ENCODE data around the gene MAOA.

DNA sequence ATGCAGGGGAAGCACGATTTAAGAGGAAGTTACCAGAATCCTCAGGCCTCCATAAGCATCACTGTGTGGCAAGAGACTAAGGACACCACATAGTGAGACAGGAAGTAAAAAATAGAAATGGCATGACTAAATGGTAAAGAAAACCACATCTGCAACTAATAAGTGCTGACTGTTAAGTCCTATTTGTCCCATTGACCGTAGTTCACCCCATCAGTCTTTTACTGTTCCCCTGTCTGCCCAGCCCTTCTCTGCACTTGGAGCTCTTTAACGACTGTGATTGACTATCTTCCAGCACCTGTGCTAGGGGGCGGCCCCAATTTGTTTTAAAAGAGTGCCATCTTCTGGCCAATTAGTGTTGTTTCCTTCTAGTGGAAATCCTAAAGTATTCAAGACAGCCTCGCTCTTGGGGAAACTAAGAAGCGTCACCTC is 94.2 kb downstream of the MAOA start:
- TF ChIP-seq HDAC2 (IDR thresholded peaks at IDR 0.05) = no peak
- no peak for TF ChIP-seq CHD2 (IDR thresholded peaks at IDR 0.05; ENCODE audit: low read length, partially characterized antibody)
- TF ChIP-seq, protein P1, sequence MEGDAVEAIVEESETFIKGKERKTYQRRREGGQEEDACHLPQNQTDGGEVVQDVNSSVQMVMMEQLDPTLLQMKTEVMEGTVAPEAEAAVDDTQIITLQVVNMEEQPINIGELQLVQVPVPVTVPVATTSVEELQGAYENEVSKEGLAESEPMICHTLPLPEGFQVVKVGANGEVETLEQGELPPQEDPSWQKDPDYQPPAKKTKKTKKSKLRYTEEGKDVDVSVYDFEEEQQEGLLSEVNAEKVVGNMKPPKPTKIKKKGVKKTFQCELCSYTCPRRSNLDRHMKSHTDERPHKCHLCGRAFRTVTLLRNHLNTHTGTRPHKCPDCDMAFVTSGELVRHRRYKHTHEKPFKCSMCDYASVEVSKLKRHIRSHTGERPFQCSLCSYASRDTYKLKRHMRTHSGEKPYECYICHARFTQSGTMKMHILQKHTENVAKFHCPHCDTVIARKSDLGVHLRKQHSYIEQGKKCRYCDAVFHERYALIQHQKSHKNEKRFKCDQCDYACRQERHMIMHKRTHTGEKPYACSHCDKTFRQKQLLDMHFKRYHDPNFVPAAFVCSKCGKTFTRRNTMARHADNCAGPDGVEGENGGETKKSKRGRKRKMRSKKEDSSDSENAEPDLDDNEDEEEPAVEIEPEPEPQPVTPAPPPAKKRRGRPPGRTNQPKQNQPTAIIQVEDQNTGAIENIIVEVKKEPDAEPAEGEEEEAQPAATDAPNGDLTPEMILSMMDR (IDR thresholded peaks at IDR 0.05) = peak; percentile 63
- TF ChIP-seq, protein P2, sequence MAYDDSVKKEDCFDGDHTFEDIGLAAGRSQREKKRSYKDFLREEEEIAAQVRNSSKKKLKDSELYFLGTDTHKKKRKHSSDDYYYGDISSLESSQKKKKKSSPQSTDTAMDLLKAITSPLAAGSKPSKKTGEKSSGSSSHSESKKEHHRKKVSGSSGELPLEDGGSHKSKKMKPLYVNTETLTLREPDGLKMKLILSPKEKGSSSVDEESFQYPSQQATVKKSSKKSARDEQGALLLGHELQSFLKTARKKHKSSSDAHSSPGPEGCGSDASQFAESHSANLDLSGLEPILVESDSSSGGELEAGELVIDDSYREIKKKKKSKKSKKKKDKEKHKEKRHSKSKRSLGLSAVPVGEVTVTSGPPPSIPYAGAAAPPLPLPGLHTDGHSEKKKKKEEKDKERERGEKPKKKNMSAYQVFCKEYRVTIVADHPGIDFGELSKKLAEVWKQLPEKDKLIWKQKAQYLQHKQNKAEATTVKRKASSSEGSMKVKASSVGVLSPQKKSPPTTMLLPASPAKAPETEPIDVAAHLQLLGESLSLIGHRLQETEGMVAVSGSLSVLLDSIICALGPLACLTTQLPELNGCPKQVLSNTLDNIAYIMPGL (CRISPR knock-in tag; IDR thresholded peaks at IDR 0.05; ENCODE audit: borderline replicate concordance) = no peak
- TF ChIP-seq CBX8 (IDR thresholded peaks at IDR 0.05) = no peak
- TF ChIP-seq POLR2A (IDR thresholded peaks at IDR 0.05; ENCODE audit: low read length) = no peak

Measured in A549 (cell line).